ENCODE data around the gene REEP1.

REEP1 gene

GRCh38 chr2:86368161-86368824, 30.9 kb upstream of the REEP1 start (continued):
- peak; percentile 60 for TF ChIP-seq SP3 (tag by site-specific recombination; IDR thresholded peaks at IDR 0.05)
- no peak for TF ChIP-seq ZNF416 (tag by site-specific recombination; IDR thresholded peaks at IDR 0.05)
- no peak for TF ChIP-seq KLF9 (tag by site-specific recombination; IDR thresholded peaks at IDR 0.05; ENCODE audit: low read depth)
- TF ChIP-seq ZNF530 (tag by site-specific recombination; IDR thresholded peaks at IDR 0.05; ENCODE audit: low read depth) = no peak
- TF ChIP-seq ZFHX2 (tag by site-specific recombination; conservative IDR thresholded peaks at IDR 0.05) = peak; percentile 29
- TF ChIP-seq PRDM4 (tag by site-specific recombination; IDR thresholded peaks at IDR 0.05) = no peak
- TF ChIP-seq YY2 (tag by site-specific recombination; IDR thresholded peaks at IDR 0.05) = no peak
- TF ChIP-seq ZNF610 (tag by site-specific recombination; IDR thresholded peaks at IDR 0.05; ENCODE audit: borderline replicate concordance) = no peak
- TF ChIP-seq, protein P1, sequence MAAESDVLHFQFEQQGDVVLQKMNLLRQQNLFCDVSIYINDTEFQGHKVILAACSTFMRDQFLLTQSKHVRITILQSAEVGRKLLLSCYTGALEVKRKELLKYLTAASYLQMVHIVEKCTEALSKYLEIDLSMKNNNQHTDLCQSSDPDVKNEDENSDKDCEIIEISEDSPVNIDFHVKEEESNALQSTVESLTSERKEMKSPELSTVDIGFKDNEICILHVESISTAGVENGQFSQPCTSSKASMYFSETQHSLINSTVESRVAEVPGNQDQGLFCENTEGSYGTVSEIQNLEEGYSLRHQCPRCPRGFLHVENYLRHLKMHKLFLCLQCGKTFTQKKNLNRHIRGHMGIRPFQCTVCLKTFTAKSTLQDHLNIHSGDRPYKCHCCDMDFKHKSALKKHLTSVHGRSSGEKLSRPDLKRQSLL (tag by site-specific recombination; IDR thresholded peaks at IDR 0.05) = no peak
- peak; percentile 49; the same call in 1 of the 2 replicates for TF ChIP-seq ZNF335 (tag by site-specific recombination; conservative IDR thresholded peaks at IDR 0.05)
- TF ChIP-seq ZNF837 (tag by site-specific recombination; IDR thresholded peaks at IDR 0.05) = no peak
- peak; percentile 94 for TF ChIP-seq SCRT2 (tag by site-specific recombination; IDR thresholded peaks at IDR 0.05)
- no peak for TF ChIP-seq KLF8 (tag by site-specific recombination; IDR thresholded peaks at IDR 0.05)
- no peak for TF ChIP-seq BCL11A (tag by site-specific recombination; IDR thresholded peaks at IDR 0.05; ENCODE audit: low read depth)
- TF ChIP-seq, protein P2, sequence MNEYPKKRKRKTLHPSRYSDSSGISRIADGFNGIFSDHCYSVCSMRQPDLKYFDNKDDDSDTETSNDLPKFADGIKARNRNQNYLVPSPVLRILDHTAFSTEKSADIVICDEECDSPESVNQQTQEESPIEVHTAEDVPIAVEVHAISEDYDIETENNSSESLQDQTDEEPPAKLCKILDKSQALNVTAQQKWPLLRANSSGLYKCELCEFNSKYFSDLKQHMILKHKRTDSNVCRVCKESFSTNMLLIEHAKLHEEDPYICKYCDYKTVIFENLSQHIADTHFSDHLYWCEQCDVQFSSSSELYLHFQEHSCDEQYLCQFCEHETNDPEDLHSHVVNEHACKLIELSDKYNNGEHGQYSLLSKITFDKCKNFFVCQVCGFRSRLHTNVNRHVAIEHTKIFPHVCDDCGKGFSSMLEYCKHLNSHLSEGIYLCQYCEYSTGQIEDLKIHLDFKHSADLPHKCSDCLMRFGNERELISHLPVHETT (tag by site-specific recombination; IDR thresholded peaks at IDR 0.05) = no peak
- TF ChIP-seq ZXDB (tag by site-specific recombination; IDR thresholded peaks at IDR 0.05) = no peak
- TF ChIP-seq ZSCAN23 (tag by site-specific recombination; IDR thresholded peaks at IDR 0.05) = no peak
- TF ChIP-seq ZNF561 (tag by site-specific recombination; IDR thresholded peaks at IDR 0.05; ENCODE audit: borderline replicate concordance) = no peak
- no peak for TF ChIP-seq ZNF112 (tag by site-specific recombination; IDR thresholded peaks at IDR 0.05)
- no peak for TF ChIP-seq ZNF266 (tag by site-specific recombination; IDR thresholded peaks at IDR 0.05; ENCODE audit: low read depth)
- TF ChIP-seq REPIN1 (tag by site-specific recombination; IDR thresholded peaks at IDR 0.05; ENCODE audit: low read depth) = no peak
- no peak for TF ChIP-seq GFI1B (tag by site-specific recombination; IDR thresholded peaks at IDR 0.05)
- peak; percentile 68 for TF ChIP-seq CTCF (tag by site-specific recombination; IDR thresholded peaks at IDR 0.05)
- no peak for TF ChIP-seq ZNF146 (tag by site-specific recombination; IDR thresholded peaks at IDR 0.05)
- no peak for TF ChIP-seq ZNF366 (tag by site-specific recombination; conservative IDR thresholded peaks at IDR 0.05)
- no peak for TF ChIP-seq ZNF626 (tag by site-specific recombination; IDR thresholded peaks at IDR 0.05)
- no peak for TF ChIP-seq ZBTB10 (tag by site-specific recombination; IDR thresholded peaks at IDR 0.05)
- no peak for TF ChIP-seq ZNF350 (tag by site-specific recombination; IDR thresholded peaks at IDR 0.05)
- no peak for TF ChIP-seq ZNF501 (tag by site-specific recombination; IDR thresholded peaks at IDR 0.05)
- no peak for TF ChIP-seq OSR2 (tag by site-specific recombination; IDR thresholded peaks at IDR 0.05)

All from HEK293 (cell line).